Measurements from ENCODE around the gene DUSP16. TPM values are rescaled to one million over a fixed set of nuclear protein-coding genes. Genes with fewer than 3 reads are reported as not detected.
A peak's percentile ranks its signal among the peaks of the same experiment; 100 is the strongest.

The DUSP16 gene
- total and polyA plus RNA-seq, 2 experiments from 2014 or later = 11.7 to 59.4 TPM

DNA sequence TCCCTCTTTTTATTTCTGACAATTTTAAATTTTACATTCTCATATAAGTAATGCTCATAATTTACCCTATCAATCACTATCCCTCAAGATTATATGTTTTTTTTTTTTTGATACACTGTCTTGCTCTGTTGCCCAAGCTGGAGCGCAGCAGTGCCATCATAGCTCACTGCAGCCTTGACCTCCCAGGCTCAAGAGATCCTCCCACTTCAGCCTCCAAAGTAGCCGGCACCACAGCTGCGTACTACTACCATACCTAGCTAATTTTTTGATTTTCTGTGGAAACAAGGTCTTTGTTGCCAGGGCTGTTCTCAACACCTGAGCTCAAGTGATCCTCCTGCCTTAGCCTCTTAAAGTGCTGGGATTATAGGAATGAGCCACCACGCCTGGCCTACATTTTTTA is 4.4 kb downstream of the DUSP16 start:
- H3K4me1 Mint-ChIP-seq = peaks cover 33% of the 10 kb centered on the region
- H3K4me2 ChIP-seq = peak overlapping the region; percentile 85
- DNase-seq (ENCODE audit: low spot score) = no peak
- peaks cover 5% of the 10 kb centered on the region for H3F3A ChIP-seq (replicated peaks; ENCODE audit: low read depth)
- peak overlapping the region; percentile 87 for H3K4me3 Mint-ChIP-seq
- H3K9me2 ChIP-seq (ENCODE audit: insufficient read depth) = no peaks in the 10 kb centered on the region
- H2AFZ ChIP-seq = no peak overlapping the region
- peak overlapping the region; percentile 6; the same call in 1 of the 2 replicates for H3K4me3 ChIP-seq
- ATAC-seq = no peak
- no peaks in the 10 kb centered on the region for H3K36me3 ChIP-seq (ENCODE audit: insufficient read depth)
- peak overlapping the region; percentile 64 for H3K27ac ChIP-seq (ENCODE audit: low read depth)
- no peaks in the 10 kb centered on the region for H4K20me1 ChIP-seq (replicated peaks; ENCODE audit: insufficient read depth)
- H3K79me2 ChIP-seq (replicated peaks; ENCODE audit: insufficient read depth) = peaks cover 77% of the 10 kb centered on the region
- H3K4me1 ChIP-seq (ENCODE audit: insufficient read depth) = peaks cover 31% of the 10 kb centered on the region
- TF ChIP-seq NANOG (IDR thresholded peaks at IDR 0.05; ENCODE audit: borderline replicate concordance) (no peak), ZNF114 (CRISPR knock-in tag; IDR thresholded peaks at IDR 0.05) (no peak), STAT1 (IDR thresholded peaks at IDR 0.05; ENCODE audit: unreplicated experiment) (no peak), POLR2AphosphoS5 (IDR thresholded peaks at IDR 0.05; ENCODE audit: low read depth) (no peak)
- TF ChIP-seq, protein P1, sequence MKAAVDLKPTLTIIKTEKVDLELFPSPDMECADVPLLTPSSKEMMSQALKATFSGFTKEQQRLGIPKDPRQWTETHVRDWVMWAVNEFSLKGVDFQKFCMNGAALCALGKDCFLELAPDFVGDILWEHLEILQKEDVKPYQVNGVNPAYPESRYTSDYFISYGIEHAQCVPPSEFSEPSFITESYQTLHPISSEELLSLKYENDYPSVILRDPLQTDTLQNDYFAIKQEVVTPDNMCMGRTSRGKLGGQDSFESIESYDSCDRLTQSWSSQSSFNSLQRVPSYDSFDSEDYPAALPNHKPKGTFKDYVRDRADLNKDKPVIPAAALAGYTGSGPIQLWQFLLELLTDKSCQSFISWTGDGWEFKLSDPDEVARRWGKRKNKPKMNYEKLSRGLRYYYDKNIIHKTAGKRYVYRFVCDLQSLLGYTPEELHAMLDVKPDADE (IDR thresholded peaks at IDR 0.05) = no peak
- TF ChIP-seq, protein P2, sequence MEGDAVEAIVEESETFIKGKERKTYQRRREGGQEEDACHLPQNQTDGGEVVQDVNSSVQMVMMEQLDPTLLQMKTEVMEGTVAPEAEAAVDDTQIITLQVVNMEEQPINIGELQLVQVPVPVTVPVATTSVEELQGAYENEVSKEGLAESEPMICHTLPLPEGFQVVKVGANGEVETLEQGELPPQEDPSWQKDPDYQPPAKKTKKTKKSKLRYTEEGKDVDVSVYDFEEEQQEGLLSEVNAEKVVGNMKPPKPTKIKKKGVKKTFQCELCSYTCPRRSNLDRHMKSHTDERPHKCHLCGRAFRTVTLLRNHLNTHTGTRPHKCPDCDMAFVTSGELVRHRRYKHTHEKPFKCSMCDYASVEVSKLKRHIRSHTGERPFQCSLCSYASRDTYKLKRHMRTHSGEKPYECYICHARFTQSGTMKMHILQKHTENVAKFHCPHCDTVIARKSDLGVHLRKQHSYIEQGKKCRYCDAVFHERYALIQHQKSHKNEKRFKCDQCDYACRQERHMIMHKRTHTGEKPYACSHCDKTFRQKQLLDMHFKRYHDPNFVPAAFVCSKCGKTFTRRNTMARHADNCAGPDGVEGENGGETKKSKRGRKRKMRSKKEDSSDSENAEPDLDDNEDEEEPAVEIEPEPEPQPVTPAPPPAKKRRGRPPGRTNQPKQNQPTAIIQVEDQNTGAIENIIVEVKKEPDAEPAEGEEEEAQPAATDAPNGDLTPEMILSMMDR (conservative IDR thresholded peaks at IDR 0.05; ENCODE audit: low read depth in 2 of 2) = no peak
- TF ChIP-seq, protein P3, sequence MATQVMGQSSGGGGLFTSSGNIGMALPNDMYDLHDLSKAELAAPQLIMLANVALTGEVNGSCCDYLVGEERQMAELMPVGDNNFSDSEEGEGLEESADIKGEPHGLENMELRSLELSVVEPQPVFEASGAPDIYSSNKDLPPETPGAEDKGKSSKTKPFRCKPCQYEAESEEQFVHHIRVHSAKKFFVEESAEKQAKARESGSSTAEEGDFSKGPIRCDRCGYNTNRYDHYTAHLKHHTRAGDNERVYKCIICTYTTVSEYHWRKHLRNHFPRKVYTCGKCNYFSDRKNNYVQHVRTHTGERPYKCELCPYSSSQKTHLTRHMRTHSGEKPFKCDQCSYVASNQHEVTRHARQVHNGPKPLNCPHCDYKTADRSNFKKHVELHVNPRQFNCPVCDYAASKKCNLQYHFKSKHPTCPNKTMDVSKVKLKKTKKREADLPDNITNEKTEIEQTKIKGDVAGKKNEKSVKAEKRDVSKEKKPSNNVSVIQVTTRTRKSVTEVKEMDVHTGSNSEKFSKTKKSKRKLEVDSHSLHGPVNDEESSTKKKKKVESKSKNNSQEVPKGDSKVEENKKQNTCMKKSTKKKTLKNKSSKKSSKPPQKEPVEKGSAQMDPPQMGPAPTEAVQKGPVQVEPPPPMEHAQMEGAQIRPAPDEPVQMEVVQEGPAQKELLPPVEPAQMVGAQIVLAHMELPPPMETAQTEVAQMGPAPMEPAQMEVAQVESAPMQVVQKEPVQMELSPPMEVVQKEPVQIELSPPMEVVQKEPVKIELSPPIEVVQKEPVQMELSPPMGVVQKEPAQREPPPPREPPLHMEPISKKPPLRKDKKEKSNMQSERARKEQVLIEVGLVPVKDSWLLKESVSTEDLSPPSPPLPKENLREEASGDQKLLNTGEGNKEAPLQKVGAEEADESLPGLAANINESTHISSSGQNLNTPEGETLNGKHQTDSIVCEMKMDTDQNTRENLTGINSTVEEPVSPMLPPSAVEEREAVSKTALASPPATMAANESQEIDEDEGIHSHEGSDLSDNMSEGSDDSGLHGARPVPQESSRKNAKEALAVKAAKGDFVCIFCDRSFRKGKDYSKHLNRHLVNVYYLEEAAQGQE (IDR thresholded peaks at IDR 0.05; ENCODE audit: unreplicated experiment) = no peak
- TF ChIP-seq, protein P4, sequence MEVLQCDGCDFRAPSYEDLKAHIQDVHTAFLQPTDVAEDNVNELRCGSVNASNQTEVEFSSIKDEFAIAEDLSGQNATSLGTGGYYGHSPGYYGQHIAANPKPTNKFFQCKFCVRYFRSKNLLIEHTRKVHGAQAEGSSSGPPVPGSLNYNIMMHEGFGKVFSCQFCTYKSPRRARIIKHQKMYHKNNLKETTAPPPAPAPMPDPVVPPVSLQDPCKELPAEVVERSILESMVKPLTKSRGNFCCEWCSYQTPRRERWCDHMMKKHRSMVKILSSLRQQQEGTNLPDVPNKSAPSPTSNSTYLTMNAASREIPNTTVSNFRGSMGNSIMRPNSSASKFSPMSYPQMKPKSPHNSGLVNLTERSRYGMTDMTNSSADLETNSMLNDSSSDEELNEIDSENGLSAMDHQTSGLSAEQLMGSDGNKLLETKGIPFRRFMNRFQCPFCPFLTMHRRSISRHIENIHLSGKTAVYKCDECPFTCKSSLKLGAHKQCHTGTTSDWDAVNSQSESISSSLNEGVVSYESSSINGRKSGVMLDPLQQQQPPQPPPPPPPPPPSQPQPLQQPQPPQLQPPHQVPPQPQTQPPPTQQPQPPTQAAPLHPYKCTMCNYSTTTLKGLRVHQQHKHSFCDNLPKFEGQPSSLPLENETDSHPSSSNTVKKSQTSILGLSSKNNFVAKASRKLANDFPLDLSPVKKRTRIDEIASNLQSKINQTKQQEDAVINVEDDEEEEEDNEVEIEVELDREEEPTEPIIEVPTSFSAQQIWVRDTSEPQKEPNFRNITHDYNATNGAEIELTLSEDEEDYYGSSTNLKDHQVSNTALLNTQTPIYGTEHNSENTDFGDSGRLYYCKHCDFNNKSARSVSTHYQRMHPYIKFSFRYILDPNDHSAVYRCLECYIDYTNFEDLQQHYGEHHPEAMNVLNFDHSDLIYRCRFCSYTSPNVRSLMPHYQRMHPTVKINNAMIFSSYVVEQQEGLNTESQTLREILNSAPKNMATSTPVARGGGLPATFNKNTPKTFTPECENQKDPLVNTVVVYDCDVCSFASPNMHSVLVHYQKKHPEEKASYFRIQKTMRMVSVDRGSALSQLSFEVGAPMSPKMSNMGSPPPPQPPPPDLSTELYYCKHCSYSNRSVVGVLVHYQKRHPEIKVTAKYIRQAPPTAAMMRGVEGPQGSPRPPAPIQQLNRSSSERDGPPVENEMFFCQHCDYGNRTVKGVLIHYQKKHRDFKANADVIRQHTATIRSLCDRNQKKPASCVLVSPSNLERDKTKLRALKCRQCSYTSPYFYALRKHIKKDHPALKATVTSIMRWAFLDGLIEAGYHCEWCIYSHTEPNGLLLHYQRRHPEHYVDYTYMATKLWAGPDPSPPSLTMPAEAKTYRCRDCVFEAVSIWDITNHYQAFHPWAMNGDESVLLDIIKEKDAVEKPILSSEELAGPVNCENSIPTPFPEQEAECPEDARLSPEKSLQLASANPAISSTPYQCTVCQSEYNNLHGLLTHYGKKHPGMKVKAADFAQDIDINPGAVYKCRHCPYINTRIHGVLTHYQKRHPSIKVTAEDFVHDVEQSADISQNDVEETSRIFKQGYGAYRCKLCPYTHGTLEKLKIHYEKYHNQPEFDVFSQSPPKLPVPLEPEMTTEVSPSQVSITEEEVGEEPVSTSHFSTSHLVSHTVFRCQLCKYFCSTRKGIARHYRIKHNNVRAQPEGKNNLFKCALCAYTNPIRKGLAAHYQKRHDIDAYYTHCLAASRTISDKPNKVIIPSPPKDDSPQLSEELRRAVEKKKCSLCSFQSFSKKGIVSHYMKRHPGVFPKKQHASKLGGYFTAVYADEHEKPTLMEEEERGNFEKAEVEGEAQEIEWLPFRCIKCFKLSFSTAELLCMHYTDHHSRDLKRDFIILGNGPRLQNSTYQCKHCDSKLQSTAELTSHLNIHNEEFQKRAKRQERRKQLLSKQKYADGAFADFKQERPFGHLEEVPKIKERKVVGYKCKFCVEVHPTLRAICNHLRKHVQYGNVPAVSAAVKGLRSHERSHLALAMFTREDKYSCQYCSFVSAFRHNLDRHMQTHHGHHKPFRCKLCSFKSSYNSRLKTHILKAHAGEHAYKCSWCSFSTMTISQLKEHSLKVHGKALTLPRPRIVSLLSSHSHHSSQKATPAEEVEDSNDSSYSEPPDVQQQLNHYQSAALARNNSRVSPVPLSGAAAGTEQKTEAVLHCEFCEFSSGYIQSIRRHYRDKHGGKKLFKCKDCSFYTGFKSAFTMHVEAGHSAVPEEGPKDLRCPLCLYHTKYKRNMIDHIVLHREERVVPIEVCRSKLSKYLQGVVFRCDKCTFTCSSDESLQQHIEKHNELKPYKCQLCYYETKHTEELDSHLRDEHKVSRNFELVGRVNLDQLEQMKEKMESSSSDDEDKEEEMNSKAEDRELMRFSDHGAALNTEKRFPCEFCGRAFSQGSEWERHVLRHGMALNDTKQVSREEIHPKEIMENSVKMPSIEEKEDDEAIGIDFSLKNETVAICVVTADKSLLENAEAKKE (CRISPR knock-in tag; IDR thresholded peaks at IDR 0.05) = no peak
- H3K27me3 Mint-ChIP-seq (ENCODE audit: insufficient read depth, low read depth, poor library complexity) = peaks cover 2% of the 10 kb centered on the region
- H3K36me3 Mint-ChIP-seq (ENCODE audit: low read depth) = peaks cover 30% of the 10 kb centered on the region
- H3K9me3 Mint-ChIP-seq = no peaks in the 10 kb centered on the region; the same call in 2 of the 3 replicates
- H3K27ac Mint-ChIP-seq = peak overlapping the region; percentile 95
- H3K27me3 ChIP-seq (ENCODE audit: insufficient read depth) = no peaks in the 10 kb centered on the region

Data from GM23338 (cell line).